ENCODE data around the gene STIMATE. TPM values are rescaled to one million over a fixed set of nuclear protein-coding genes. Genes with fewer than 3 reads are reported as not detected.

The STIMATE gene
- polyA plus RNA-seq, 1 experiment = 10.0 TPM

- no peak for TF ChIP-seq CTCF (IDR thresholded peaks at IDR 0.05; ENCODE audit: low read depth, low read length)
- CTCF ChIA-PET = interaction anchor here (0.7 kb wide), 2 partner anchors 13 to 90 kb away, joined by 3 to 6 read pairs; no protein-coding TSS in a partner anchor
- no peak overlapping the region for H3K27ac ChIP-seq (ENCODE audit: low read depth, low read length)
- no peaks in the 10 kb centered on the region for H3K27me3 ChIP-seq (ENCODE audit: control insufficient read depth, insufficient read depth, low read length)
- POLR2A ChIA-PET = no interaction called here
- no peak for DNase-seq (ENCODE audit: low read depth, low spot score)
- no peaks in the 10 kb centered on the region for H3K9me3 ChIP-seq (ENCODE audit: control insufficient read depth, insufficient read depth, low read length)
- no peak overlapping the region for H3K4me3 ChIP-seq (ENCODE audit: low read depth, low read length)
Observed at GRCh38 chr3:52845157-52845556, 52.2 kb downstream of the STIMATE start.

- no peaks in the 10 kb centered on the region for H3K9me3 ChIP-seq (ENCODE audit: control insufficient read depth, insufficient read depth, low read length)
- ChIA-PET CTCF (no interaction called here), POLR2A (no interaction called here)
- no peak overlapping the region for H3K4me3 ChIP-seq (ENCODE audit: low read depth, low read length)
- no peak for DNase-seq (ENCODE audit: low read depth, low spot score)
- no peak overlapping the region for H3K27ac ChIP-seq (ENCODE audit: low read depth, low read length)
- TF ChIP-seq CTCF (IDR thresholded peaks at IDR 0.05; ENCODE audit: low read depth, low read length) = no peak
- no peaks in the 10 kb centered on the region for H3K27me3 ChIP-seq (ENCODE audit: control insufficient read depth, insufficient read depth, low read length)
Observed at GRCh38 chr3:52844290-52844975, 52.9 kb downstream of the STIMATE start.

DNA sequence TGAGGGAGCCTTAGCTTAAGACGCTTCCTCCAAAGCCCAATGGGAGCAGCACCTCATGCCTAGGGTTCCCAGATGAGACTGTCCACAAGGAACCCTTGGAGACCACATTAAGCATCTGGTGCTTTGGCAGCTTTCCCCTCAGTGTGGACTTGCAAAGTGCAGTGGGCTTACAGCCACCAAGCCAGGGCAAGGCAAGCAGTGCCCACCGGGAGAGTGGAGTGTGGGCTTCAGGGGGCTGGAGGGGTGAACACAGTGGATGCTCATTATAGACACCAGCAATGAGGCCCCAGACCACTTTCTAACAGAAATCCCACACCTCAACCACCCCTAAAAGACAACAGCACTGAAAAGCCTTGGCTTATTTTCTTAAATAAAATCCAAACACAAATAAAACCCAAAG is 53.5 kb downstream of the STIMATE start:
- CTCF ChIA-PET = interaction anchor here (1.1 kb wide), 1 partner anchor 91 kb away, joined by 3 read pairs; no protein-coding TSS in a partner anchor
- TF ChIP-seq CTCF (IDR thresholded peaks at IDR 0.05; ENCODE audit: low read depth, low read length) = no peak
- no peaks in the 10 kb centered on the region for H3K9me3 ChIP-seq (ENCODE audit: control insufficient read depth, insufficient read depth, low read length)
- POLR2A ChIA-PET = no interaction called here
- no peak overlapping the region for H3K27ac ChIP-seq (ENCODE audit: low read depth, low read length)
- DNase-seq (ENCODE audit: low read depth, low spot score) = no peak
- H3K4me3 ChIP-seq (ENCODE audit: low read depth, low read length) = no peak overlapping the region
- no peaks in the 10 kb centered on the region for H3K27me3 ChIP-seq (ENCODE audit: control insufficient read depth, insufficient read depth, low read length)

DNA sequence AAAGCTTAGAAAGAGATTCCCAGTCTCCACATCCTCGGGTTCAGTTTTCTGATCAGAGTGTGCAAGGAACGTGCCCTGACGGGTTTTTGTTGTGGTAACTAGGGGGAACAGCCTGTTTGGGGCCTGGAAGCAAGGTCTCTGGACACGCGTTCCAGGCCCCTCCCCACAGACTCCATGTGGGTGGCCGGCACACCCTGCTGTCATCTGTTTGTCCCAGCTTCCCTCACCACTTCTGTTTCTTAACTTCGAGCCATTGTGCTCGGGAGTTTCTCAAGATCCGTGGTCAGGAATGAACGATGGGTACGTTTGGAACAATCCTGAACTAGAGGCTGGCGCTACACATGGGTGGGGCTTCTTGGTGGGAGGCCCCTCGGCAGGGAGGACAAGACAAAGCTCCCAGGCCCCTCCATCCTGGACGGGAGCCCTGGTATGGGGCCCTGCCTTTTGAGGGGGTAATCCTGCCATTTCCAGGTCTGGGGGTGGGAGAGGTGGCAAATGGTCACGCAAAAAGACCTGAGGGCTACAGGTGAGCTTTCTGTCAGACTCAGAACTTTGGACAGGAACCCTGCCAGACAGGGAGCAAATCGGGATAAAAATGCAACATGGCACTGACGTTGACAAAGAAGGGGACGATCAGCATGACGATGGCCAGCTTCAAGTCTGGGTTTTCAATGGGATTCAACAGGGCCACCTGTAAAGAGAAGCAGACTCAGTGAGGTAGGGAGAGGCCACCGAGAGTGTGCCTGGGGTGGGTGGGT is 54.1 kb downstream of the STIMATE start:
- H3K9me3 ChIP-seq (ENCODE audit: control insufficient read depth, insufficient read depth, low read length) = no peaks in the 10 kb centered on the region
- ChIA-PET CTCF (interaction anchor here (1.1 kb wide), 2 partner anchors 92 to 267 kb away, joined by 3 read pairs; no protein-coding TSS in a partner anchor), POLR2A (interaction anchor here (0.6 kb wide), 1 partner anchor 9 kb away, joined by 4 read pairs; the partner anchor contains the start of gene MUSTN1)
- no peaks in the 10 kb centered on the region for H3K27me3 ChIP-seq (ENCODE audit: control insufficient read depth, insufficient read depth, low read length)
- no peak overlapping the region for H3K27ac ChIP-seq (ENCODE audit: low read depth, low read length)
- TF ChIP-seq CTCF (IDR thresholded peaks at IDR 0.05; ENCODE audit: low read depth, low read length) = no peak
- no peak for DNase-seq (ENCODE audit: low read depth, low spot score)
- H3K4me3 ChIP-seq (ENCODE audit: low read depth, low read length) = no peak overlapping the region

GRCh38 chr3:52842424-52842823 is 54.9 kb downstream of the STIMATE start:
- DNase-seq (ENCODE audit: low read depth, low spot score) = no peak
- Histone ChIP-seq H3K4me3 (ENCODE audit: low read depth, low read length) (no peak overlapping the region), H3K27ac (ENCODE audit: low read depth, low read length) (no peak overlapping the region), H3K27me3 (ENCODE audit: control insufficient read depth, insufficient read depth, low read length) (no peaks in the 10 kb centered on the region), H3K9me3 (ENCODE audit: control insufficient read depth, insufficient read depth, low read length) (no peaks in the 10 kb centered on the region)
- ChIA-PET POLR2A (no interaction called here), CTCF (interaction anchor here (1.1 kb wide), 1 partner anchor 268 kb away, joined by 3 read pairs; no protein-coding TSS in a partner anchor)
- no peak for TF ChIP-seq CTCF (IDR thresholded peaks at IDR 0.05; ENCODE audit: low read depth, low read length)
